B cell (primary cell): ENCODE data around the gene PDE4C. TPM values are rescaled to one million over a fixed set of nuclear protein-coding genes. Genes with fewer than 3 reads are reported as not detected.

ENCODE experiments used
- ATAC-seq: fragments of 200-7000 bp; cut with Tn5 transposase; one replicate; pipeline ENCODE4 v1.10.0; 2021; ENCODE audit warnings: low read depth, mild to moderate bottlenecking, moderate number of reproducible peaks, moderate library complexity
- CTCF ChIA-PET: fragments of 350-600 bp; sonication (Branson Sonifier 250); formaldehyde crosslinking; loops from one replicate; lab custom pipeline; 2021; ENCODE audit warnings: antibody characterized with exemption, inconsistent platforms; lab: Charles Lee
- POLR2A ChIA-PET: fragments of 350-600 bp; sonication (Branson Sonifier 250); formaldehyde crosslinking; loops from one replicate; lab custom pipeline; 2021; ENCODE audit warnings: antibody characterized with exemption; lab: Charles Lee
- DNase-seq: peaks from one replicate; pipeline ENCODE4 v3.0.0; 2013
- H2AFZ ChIP-seq: 2 replicates; pipeline ENCODE4 v1.6.1; 2012; ENCODE audit warnings: mild to moderate bottlenecking, low read depth, low read length; ENCODE audit not compliant: insufficient read depth, poor library complexity, severe bottlenecking
- H3K27ac ChIP-seq, 2 donors: 1 replicate in 1 of 2; 2 replicates in 1 of 2; pipeline ENCODE4 v1.5.1; 2012 to 2013; ENCODE audit warnings: low read length in 2 of 2, mild to moderate bottlenecking in 2 of 2, moderate library complexity in 1 of 2
- H3K27me3 ChIP-seq, 4 experiments: fragments of 200-600 bp in 1 of 4; sonication (generic) in 1 of 4; replicated peaks in 1 of 4; 1 replicate in 2 of 4; 2 replicates in 2 of 4; pipeline versions ENCODE4 v1.6.1 to v1.7.0; 2013 to 2016; ENCODE audit warnings: low read length in 3 of 4, mild to moderate bottlenecking in 2 of 4, mixed read lengths in 1 of 4, moderate library complexity in 1 of 4; ENCODE audit not compliant: insufficient read depth in 4 of 4, control insufficient read depth in 3 of 4; ENCODE audit errors: control extremely low read depth in 1 of 4
- H3K36me3 ChIP-seq, 2 experiments: replicated peaks in 1 of 2; 1 replicate in 1 of 2; 2 replicates in 1 of 2; pipeline versions ENCODE4 v1.6.1 to v1.7.1; 2013; ENCODE audit warnings: low read length in 1 of 2; ENCODE audit not compliant: insufficient read depth in 2 of 2, control insufficient read depth in 1 of 2; ENCODE audit errors: control extremely low read depth in 1 of 2, extremely low read depth in 1 of 2
- H3K4me1 ChIP-seq, 2 donors: fragments of 200-600 bp in 1 of 2; sonication (generic) in 1 of 2; 1 replicate in 1 of 2; 2 replicates in 1 of 2; pipeline versions ENCODE4 v1.5.1 to v1.6.1; 2013 to 2017; ENCODE audit warnings: low read length in 2 of 2; ENCODE audit not compliant: control insufficient read depth in 2 of 2, insufficient read depth in 2 of 2
- H3K4me2 ChIP-seq: replicated peaks from 2 replicates; pipeline ENCODE3; 2012; ENCODE audit warnings: mild to moderate bottlenecking, low read depth, low read length; ENCODE audit not compliant: poor library complexity, severe bottlenecking
- H3K4me3 ChIP-seq, 5 experiments: fragments of 200-600 bp in 1 of 5; sonication (generic) in 1 of 5; 1 replicate in 3 of 5; 2 replicates in 2 of 5; pipeline versions ENCODE4 v1.5.1 to v1.7.0; 2011 to 2016; ENCODE audit warnings: low read length in 4 of 5, mild to moderate bottlenecking in 4 of 5, low read depth in 2 of 5, control low read depth in 1 of 5, moderate library complexity in 1 of 5; ENCODE audit not compliant: insufficient read depth in 1 of 5; ENCODE audit errors: control extremely low read depth in 1 of 5, extremely low read depth in 1 of 5
- H3K79me2 ChIP-seq: fragments of 200-600 bp; sonication (generic); one replicate; pipeline ENCODE4 v1.6.0; 2016; ENCODE audit warnings: low read length; ENCODE audit not compliant: control insufficient read depth, insufficient read depth
- H3K9ac ChIP-seq: fragments of 200-600 bp; sonication (generic); 2 replicates; pipeline ENCODE4 v1.6.1; 2017; ENCODE audit warnings: mild to moderate bottlenecking, low read length, moderate library complexity
- H3K9me3 ChIP-seq, 3 donors: one replicate each; pipeline versions ENCODE4 v1.6.1 to v1.7.1; 2013; ENCODE audit warnings: low read length in 2 of 3; ENCODE audit not compliant: control insufficient read depth in 2 of 3, insufficient read depth in 1 of 3; ENCODE audit errors: control extremely low read depth in 1 of 3
- H4K20me1 ChIP-seq: 2 replicates; pipeline ENCODE4 v1.6.0; 2012; ENCODE audit warnings: mild to moderate bottlenecking, low read length; ENCODE audit not compliant: insufficient read depth, control insufficient read depth, poor library complexity, severe bottlenecking
- H3K27ac Mint-ChIP-seq: one replicate; pipeline ENCODE4 v1.8.0; 2021; ENCODE audit warnings: mixed read lengths
- H3K27me3 Mint-ChIP-seq: one replicate; pipeline ENCODE4 v1.8.0; 2021; ENCODE audit warnings: mixed read lengths
- H3K4me1 Mint-ChIP-seq: one replicate; pipeline ENCODE4 v1.8.0; 2021; ENCODE audit warnings: mixed read lengths
- H3K4me3 Mint-ChIP-seq: one replicate; pipeline ENCODE4 v1.8.0; 2021; ENCODE audit warnings: mixed read lengths
- H3K9me3 Mint-ChIP-seq: one replicate; pipeline ENCODE4 v1.8.0; 2022; ENCODE audit warnings: mixed read lengths; ENCODE audit not compliant: insufficient read depth
- CTCF ChIP-seq: fragments of 200-600 bp; IDR thresholded peaks from one replicate; pipeline ENCODE4 v1.8.0; 2022; ENCODE audit warnings: antibody characterized with exemption, mild to moderate bottlenecking
- EZH2 ChIP-seq: IDR thresholded peaks from 2 replicates; pipeline ENCODE4 v1.6.1; 2012; ENCODE audit warnings: borderline replicate concordance, low read depth, mild to moderate bottlenecking, moderate library complexity, low read length; ENCODE audit not compliant: insufficient read depth, poor library complexity, severe bottlenecking
- WGBS: methylation state at CpG from one replicate; pipeline ENCODE4 v1.1.5; 2013; ENCODE audit warnings: missing lambda C conversion rate; ENCODE audit not compliant: insufficient coverage; 5-methylcytosine and 5-hydroxymethylcytosine counted together
- intact Hi-C: fragments of 100-400 bp; cut with micrococcal nuclease; formaldehyde crosslinking; loops from one replicate; pipeline ENCODE4 v1.10.0; 2022
- polyA plus RNA-seq: library from polyadenylated mRNA; depleted of rRNA; stranded (reverse); fragments of >200 nt; gene quantifications from 2 replicates; pipeline ENCODE4 v1.2.3, GENCODE V29; 2012
- total RNA-seq, 2 donors: library from RNA; stranded (reverse); fragments of 120-200 nt in 1 of 2; gene quantifications; 1 replicate in 1 of 2; 2 replicates in 1 of 2; pipeline versions ENCODE4 v1.2.3 to v1.2.4, GENCODE V29; 2013 to 2022

PDE4C gene
- total and polyA plus RNA-seq, 2 donors (not counting 1 experiment from before 2014, with no cell fraction given): not detected

- CTCF ChIA-PET: interaction anchor here (0.5 to 6.4 kb wide), 7 partner anchors 8 to 187 kb away, joined by 3 to 105 read pairs (median 7); partner anchors contain the start of genes ARRDC2 and RAB3A
- Histone ChIP-seq H3K36me3 (peaks cover 0 to 25% of the 10 kb centered on the region in 2 experiments), H3K4me2 (peak overlapping the region; percentile 99), H3K4me3 (peak overlapping the region in 4 of 5 experiments; percentile 31 to 90 (median 79)), H3K4me1 (peaks cover 25 to 31% of the 10 kb centered on the region in 2 donors), H4K20me1 (no peaks in the 10 kb centered on the region), H3K27me3 (no peaks in the 10 kb centered on the region), H2AFZ (peak overlapping the region; percentile 56), H3K79me2 (peaks cover 14% of the 10 kb centered on the region), H3K9me3 (no peaks in the 10 kb centered on the region), H3K27ac (peak overlapping the region; percentile 70 to 71), H3K9ac (peak overlapping the region; percentile 29)
- Mint-ChIP-seq H3K27me3 (no peaks in the 10 kb centered on the region), H3K27ac (peak overlapping the region; percentile 78), H3K4me3 (peak overlapping the region; percentile 93), H3K9me3 (no peaks in the 10 kb centered on the region), H3K4me1 (peaks cover 34% of the 10 kb centered on the region)
- TF ChIP-seq CTCF (no peak), EZH2 (no peak)
- POLR2A ChIA-PET: interaction anchor here (0.6 to 5.7 kb wide), 8 partner anchors 9 to 1931 kb away, joined by 3 to 64 read pairs (median 8); partner anchors contain the start of genes IFI30 and RAB3A
- intact Hi-C loops: loop anchor here (5.0 to 10.0 kb wide), 4 partner anchors 97 to 943 kb away; partner anchors contain the start of genes ELL, FCHO1, MAST3 and TMEM161A
- 10% methylated on average over 14 of the region's 27 CpGs for WGBS
- DNase-seq (peak; percentile 78), ATAC-seq (no peak)
Measured at GRCh38 chr19:18194554-18195238, 31.5 kb downstream of the PDE4C start.
